WI38 (cell line): ENCODE measurements around the gene GNB2.

Source experiments
- H3K4me3 ChIP-seq: 2 replicates; pipeline ENCODE4 v1.5.1; 2011; ENCODE audit warnings: low read depth, mild to moderate bottlenecking, control low read depth, low read length
- TF ChIP-seq, protein P1 (sequence below): IDR thresholded peaks from 2 replicates; pipeline ENCODE4 v1.5.1; 2012; ENCODE audit warnings: low read depth, mild to moderate bottlenecking, control low read depth, low read length

GNB2 gene

GRCh38 chr7:100684534-100685042, 11.0 kb downstream of the GNB2 start:
- TF ChIP-seq, protein P1, sequence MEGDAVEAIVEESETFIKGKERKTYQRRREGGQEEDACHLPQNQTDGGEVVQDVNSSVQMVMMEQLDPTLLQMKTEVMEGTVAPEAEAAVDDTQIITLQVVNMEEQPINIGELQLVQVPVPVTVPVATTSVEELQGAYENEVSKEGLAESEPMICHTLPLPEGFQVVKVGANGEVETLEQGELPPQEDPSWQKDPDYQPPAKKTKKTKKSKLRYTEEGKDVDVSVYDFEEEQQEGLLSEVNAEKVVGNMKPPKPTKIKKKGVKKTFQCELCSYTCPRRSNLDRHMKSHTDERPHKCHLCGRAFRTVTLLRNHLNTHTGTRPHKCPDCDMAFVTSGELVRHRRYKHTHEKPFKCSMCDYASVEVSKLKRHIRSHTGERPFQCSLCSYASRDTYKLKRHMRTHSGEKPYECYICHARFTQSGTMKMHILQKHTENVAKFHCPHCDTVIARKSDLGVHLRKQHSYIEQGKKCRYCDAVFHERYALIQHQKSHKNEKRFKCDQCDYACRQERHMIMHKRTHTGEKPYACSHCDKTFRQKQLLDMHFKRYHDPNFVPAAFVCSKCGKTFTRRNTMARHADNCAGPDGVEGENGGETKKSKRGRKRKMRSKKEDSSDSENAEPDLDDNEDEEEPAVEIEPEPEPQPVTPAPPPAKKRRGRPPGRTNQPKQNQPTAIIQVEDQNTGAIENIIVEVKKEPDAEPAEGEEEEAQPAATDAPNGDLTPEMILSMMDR, result no peak
- no peak overlapping the region for H3K4me3 ChIP-seq

- H3K4me3 ChIP-seq, result no peak overlapping the region
- TF ChIP-seq, protein P1, result no peak
These were observed 11.6 kb downstream of the GNB2 start for GRCh38 chr7:100685049-100685605.

- H3K4me3 ChIP-seq, result no peak overlapping the region
- TF ChIP-seq, protein P1, result no peak
These were observed 12.1 kb downstream of the GNB2 start for GRCh38 chr7:100685631-100686145.

DNA sequence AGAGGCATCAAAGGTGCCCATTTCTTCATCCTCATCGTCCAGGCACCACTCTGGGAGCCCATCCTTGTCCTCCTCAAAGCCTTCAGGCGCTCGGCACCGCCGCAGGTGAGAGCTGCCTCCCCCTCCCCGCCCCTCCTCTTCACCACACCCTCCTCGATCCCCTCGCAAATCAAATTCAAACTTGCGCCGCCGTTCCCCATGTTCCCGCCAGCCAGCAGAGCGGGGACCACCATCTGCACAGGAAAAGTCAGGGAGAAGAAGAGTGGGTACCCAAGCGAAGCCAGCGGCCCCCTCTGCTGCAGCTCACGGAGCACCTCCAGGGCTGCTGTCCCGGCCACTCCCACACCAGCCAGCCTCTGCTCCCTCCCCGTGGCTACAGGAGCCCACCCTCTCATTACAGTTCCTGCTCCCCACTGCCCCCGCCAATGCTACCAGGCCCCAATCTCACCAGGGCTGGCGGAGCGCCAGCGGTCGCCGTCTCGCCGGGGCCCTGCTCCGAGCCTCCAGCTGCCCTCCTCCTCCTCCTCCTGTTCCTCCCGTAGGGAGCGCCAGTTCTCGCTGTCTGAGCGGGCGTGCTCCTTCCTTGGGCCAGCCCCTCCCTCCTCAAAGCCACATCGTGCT, 12.8 kb downstream of the GNB2 start:
- TF ChIP-seq, protein P1, result no peak
- no peak overlapping the region for H3K4me3 ChIP-seq

GRCh38 chr7:100686822-100687211, 13.3 kb downstream of the GNB2 start:
- no peak overlapping the region for H3K4me3 ChIP-seq
- TF ChIP-seq, protein P1, result no peak

DNA sequence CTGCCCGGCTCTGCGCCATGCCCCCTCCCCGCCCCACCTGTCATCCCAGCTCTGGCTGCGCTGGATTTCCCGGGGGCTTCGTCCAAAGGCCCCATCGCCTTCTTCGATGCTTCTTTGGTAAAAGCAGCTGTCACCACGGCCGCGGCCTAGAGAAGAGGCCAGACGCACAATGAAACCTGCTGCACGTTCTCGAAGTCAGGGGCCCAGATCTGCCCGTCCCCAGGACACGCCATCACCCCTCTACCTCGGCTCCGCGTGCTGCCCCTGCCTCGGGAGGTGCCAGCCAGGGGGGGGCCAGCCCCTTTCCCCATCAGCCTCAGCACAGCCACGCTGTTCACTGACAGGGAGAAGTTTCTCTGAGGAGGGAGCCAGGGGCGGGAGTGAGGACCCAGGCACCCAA, 13.7 kb downstream of the GNB2 start:
- H3K4me3 ChIP-seq, result no peak overlapping the region
- TF ChIP-seq, protein P1, result no peak

DNA sequence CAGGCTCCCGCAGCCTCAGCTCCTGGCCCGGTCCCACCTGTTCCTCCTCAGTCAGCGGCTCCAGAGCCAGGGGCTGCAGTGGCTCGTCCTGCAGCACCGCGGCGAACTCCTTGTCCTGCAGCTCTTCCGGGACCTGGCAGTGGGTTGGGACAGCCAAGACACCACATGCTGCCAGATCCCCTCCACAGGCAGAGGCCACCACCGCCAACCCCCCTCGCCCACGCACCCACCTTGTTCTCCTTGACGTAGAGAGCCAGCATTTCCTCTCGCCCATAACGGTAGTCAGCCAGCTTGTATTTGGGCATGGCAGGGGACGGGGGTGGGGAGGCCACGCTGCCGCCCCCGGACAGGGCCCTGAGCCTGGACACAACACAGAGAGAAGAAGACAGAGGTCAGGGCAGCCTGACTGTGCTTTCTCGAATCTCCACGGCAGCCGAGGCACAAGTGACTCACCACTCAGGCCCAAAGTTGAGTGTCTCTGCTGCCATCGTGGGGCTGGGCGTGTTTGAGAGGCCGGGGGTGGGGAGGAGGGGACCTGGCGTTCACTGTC, 14.3 kb downstream of the GNB2 start:
- no peak overlapping the region for H3K4me3 ChIP-seq
- TF ChIP-seq, protein P1, result no peak
